ENCODE data around the gene FRMPD4.
"Not testable (repeated sequence)": the region's sequence is repeated elsewhere in the genome, so short reads cannot be mapped to it uniquely, and the experiment has no call there.

Gene FRMPD4

DNA sequence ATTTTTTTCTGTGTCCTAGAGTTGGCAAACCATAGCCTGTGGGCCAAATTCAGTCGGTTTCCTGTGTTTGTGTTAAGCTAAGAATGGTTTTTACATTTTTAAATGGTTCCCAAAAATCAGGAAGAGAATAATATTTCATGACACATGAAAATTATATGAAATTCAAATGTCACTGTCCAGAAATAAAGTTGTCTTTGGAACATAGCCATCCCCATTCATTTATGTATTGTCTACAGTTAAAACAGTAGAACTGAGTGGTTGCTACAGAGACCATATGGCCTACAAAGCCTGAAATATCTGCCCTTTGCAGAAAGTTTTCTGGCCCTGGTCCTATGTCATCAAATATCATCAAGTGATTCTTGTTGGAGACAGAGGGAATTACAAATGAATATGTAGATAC, 15.5 kb downstream of the FRMPD4 start:
- Histone ChIP-seq H3F3A (ENCODE audit: insufficient read depth, low read length) (no peaks in the 10 kb centered on the region), H3K4me1 (ENCODE audit: insufficient read depth, low read length, severe bottlenecking) (no peaks in the 10 kb centered on the region), H3K27me3 (ENCODE audit: insufficient read depth, low read length) (no peaks in the 10 kb centered on the region), H3K27ac (ENCODE audit: low read depth, low read length, poor library complexity, severe bottlenecking) (no peak overlapping the region), H3K4me2 (ENCODE audit: low read length) (no peak overlapping the region), H3K9me3 (ENCODE audit: low read length) (no peaks in the 10 kb centered on the region), H2AFZ (ENCODE audit: low read length) (no peak overlapping the region), H3K36me3 (ENCODE audit: insufficient read depth, low read length) (no peaks in the 10 kb centered on the region), H3K9ac (ENCODE audit: low read length) (no peak overlapping the region), H3K79me2 (ENCODE audit: insufficient read depth, low read length) (no peaks in the 10 kb centered on the region), H3K4me3 (ENCODE audit: low read depth, low read length, poor library complexity, severe bottlenecking) (no peak overlapping the region), H4K20me1 (ENCODE audit: insufficient read depth, low read length) (no peaks in the 10 kb centered on the region), H3K9me2 (ENCODE audit: low read depth, low read length) (no peaks in the 10 kb centered on the region)
- TF ChIP-seq, protein P1, sequence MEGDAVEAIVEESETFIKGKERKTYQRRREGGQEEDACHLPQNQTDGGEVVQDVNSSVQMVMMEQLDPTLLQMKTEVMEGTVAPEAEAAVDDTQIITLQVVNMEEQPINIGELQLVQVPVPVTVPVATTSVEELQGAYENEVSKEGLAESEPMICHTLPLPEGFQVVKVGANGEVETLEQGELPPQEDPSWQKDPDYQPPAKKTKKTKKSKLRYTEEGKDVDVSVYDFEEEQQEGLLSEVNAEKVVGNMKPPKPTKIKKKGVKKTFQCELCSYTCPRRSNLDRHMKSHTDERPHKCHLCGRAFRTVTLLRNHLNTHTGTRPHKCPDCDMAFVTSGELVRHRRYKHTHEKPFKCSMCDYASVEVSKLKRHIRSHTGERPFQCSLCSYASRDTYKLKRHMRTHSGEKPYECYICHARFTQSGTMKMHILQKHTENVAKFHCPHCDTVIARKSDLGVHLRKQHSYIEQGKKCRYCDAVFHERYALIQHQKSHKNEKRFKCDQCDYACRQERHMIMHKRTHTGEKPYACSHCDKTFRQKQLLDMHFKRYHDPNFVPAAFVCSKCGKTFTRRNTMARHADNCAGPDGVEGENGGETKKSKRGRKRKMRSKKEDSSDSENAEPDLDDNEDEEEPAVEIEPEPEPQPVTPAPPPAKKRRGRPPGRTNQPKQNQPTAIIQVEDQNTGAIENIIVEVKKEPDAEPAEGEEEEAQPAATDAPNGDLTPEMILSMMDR (IDR thresholded peaks at IDR 0.05; ENCODE audit: low read length) = no peak
- no peak for TF ChIP-seq EZH2 (IDR thresholded peaks at IDR 0.05; ENCODE audit: borderline replicate concordance, low read length)

DNA sequence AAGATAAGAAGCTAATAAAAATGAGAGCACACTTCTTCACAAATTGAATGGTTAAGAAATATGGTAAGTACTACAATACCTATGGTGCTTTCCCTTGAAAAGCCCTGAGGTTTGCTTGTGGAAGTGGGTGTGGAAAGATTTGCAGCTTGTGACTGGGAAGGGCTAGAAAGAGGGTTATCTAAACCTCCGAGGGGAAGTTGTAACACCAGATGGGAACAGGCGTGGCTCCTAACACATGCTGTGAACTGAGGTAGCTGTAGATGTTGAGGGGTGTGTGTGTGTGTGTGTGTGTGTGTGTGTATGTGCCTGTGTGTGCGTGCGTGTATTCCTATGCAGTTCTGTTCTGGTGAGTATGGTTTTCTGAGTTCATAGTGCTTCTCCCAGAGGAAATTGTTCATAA, 21.5 kb downstream of the FRMPD4 start:
- no peak overlapping the region for H2AFZ ChIP-seq (ENCODE audit: low read length)
- H4K20me1 ChIP-seq (ENCODE audit: insufficient read depth, low read length) = no peaks in the 10 kb centered on the region
- TF ChIP-seq, protein P1 (IDR thresholded peaks at IDR 0.05; ENCODE audit: low read length) = no peak
- TF ChIP-seq EZH2 (IDR thresholded peaks at IDR 0.05; ENCODE audit: borderline replicate concordance, low read length) = no peak
- H3F3A ChIP-seq (ENCODE audit: insufficient read depth, low read length) = no peaks in the 10 kb centered on the region
- H3K27me3 ChIP-seq (ENCODE audit: insufficient read depth, low read length) = no peaks in the 10 kb centered on the region
- no peak overlapping the region for H3K4me3 ChIP-seq (ENCODE audit: low read depth, low read length, poor library complexity, severe bottlenecking)
- H3K9me2 ChIP-seq (ENCODE audit: low read depth, low read length) = no peaks in the 10 kb centered on the region
- no peaks in the 10 kb centered on the region for H3K4me1 ChIP-seq (ENCODE audit: insufficient read depth, low read length, severe bottlenecking)
- H3K4me2 ChIP-seq (ENCODE audit: low read length) = no peak overlapping the region
- no peak overlapping the region for H3K9ac ChIP-seq (ENCODE audit: low read length)
- no peaks in the 10 kb centered on the region for H3K9me3 ChIP-seq (ENCODE audit: low read length)
- no peaks in the 10 kb centered on the region for H3K36me3 ChIP-seq (ENCODE audit: insufficient read depth, low read length)
- no peak overlapping the region for H3K27ac ChIP-seq (ENCODE audit: low read depth, low read length, poor library complexity, severe bottlenecking)
- no peaks in the 10 kb centered on the region for H3K79me2 ChIP-seq (ENCODE audit: insufficient read depth, low read length)

DNA sequence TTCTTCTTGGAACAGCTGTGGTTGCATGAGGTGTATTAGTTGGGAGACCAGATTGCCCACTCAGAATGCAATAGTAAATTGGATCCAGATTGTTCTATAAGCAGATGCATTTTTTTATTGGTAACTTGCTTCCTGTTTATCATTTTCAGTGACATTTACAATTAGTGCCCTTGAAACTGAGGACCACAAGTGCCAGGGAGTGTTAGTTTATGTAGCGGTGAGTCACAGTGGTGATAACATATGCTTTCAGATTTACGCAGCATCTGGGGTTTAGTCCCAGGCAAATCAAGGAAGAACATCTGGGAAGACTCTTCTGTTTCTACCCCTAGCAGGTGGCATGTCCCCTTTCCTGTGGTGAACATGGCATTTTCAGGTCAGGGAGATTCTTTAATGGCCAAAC, 24.1 kb downstream of the FRMPD4 start:
- no peak overlapping the region for H3K4me2 ChIP-seq (ENCODE audit: low read length)
- H3K9me2 ChIP-seq (ENCODE audit: low read depth, low read length) = no peaks in the 10 kb centered on the region
- H3K36me3 ChIP-seq (ENCODE audit: insufficient read depth, low read length) = no peaks in the 10 kb centered on the region
- no peak overlapping the region for H3K4me3 ChIP-seq (ENCODE audit: low read depth, low read length, poor library complexity, severe bottlenecking)
- H3K9me3 ChIP-seq (ENCODE audit: low read length) = no peaks in the 10 kb centered on the region
- H2AFZ ChIP-seq (ENCODE audit: low read length) = no peak overlapping the region
- H3K4me1 ChIP-seq (ENCODE audit: insufficient read depth, low read length, severe bottlenecking) = no peaks in the 10 kb centered on the region
- TF ChIP-seq, protein P1 (IDR thresholded peaks at IDR 0.05; ENCODE audit: low read length) = no peak
- no peak for TF ChIP-seq EZH2 (IDR thresholded peaks at IDR 0.05; ENCODE audit: borderline replicate concordance, low read length)
- H3K27ac ChIP-seq (ENCODE audit: low read depth, low read length, poor library complexity, severe bottlenecking) = no peak overlapping the region
- no peaks in the 10 kb centered on the region for H3K27me3 ChIP-seq (ENCODE audit: insufficient read depth, low read length)
- H4K20me1 ChIP-seq (ENCODE audit: insufficient read depth, low read length) = no peaks in the 10 kb centered on the region
- H3F3A ChIP-seq (ENCODE audit: insufficient read depth, low read length) = no peaks in the 10 kb centered on the region
- H3K9ac ChIP-seq (ENCODE audit: low read length) = no peak overlapping the region
- H3K79me2 ChIP-seq (ENCODE audit: insufficient read depth, low read length) = no peaks in the 10 kb centered on the region

DNA sequence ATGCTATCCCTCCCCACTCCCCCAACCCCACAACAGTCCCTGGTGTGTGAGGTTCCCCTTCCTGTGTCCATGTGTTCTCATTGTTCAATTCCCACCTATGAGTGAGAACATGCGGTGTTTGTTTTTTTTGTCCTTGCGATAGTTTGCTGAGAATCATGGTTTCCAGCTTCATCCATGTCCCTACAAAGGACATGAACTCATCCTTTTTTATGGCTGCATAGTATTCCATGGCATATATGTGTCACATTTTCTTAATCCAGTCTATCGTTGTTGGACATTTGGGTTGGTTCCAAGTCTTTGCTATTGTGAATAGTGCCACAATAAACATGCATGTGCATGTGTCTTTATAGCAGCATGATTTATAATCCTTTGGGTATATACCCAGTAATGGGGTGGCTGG, 25.9 kb downstream of the FRMPD4 start:
- H4K20me1 ChIP-seq (ENCODE audit: insufficient read depth, low read length); H3K27ac ChIP-seq (ENCODE audit: low read depth, low read length, poor library complexity, severe bottlenecking); H3K27me3 ChIP-seq (ENCODE audit: insufficient read depth, low read length); H3K4me3 ChIP-seq (ENCODE audit: low read depth, low read length, poor library complexity, severe bottlenecking); H3K36me3 ChIP-seq (ENCODE audit: insufficient read depth, low read length); H3K4me1 ChIP-seq (ENCODE audit: insufficient read depth, low read length, severe bottlenecking); H2AFZ ChIP-seq (ENCODE audit: low read length); H3K9me2 ChIP-seq (ENCODE audit: low read depth, low read length); H3K4me2 ChIP-seq (ENCODE audit: low read length); H3K9me3 ChIP-seq (ENCODE audit: low read length); H3K9ac ChIP-seq (ENCODE audit: low read length); H3F3A ChIP-seq (ENCODE audit: insufficient read depth, low read length); H3K79me2 ChIP-seq (ENCODE audit: insufficient read depth, low read length): not testable (repeated sequence)
